Mesenchymal stem cell (in vitro differentiated cells and primary cell): Measurements from ENCODE around the gene GPX4.
A peak's percentile ranks its signal among the peaks of the same experiment; 100 is the strongest.

Experiments
- DNase-seq: peaks from one replicate; pipeline ENCODE4 v3.0.0-alpha.2; 2013
- H2AFZ ChIP-seq: one replicate; pipeline ENCODE4 v1.6.1; 2013; ENCODE audit warnings: low read depth, mild to moderate bottlenecking, control low read depth, inconsistent platforms, low read length, moderate library complexity
- H2AK5ac ChIP-seq: 2 replicates; pipeline ENCODE4 v1.6.1; 2013; ENCODE audit warnings: low read length, moderate library complexity, mild to moderate bottlenecking, inconsistent platforms; ENCODE audit not compliant: severe bottlenecking
- H2BK120ac ChIP-seq: one replicate; pipeline ENCODE4 v1.6.1; 2013; ENCODE audit warnings: low read depth, mild to moderate bottlenecking, inconsistent platforms, low read length, moderate library complexity
- H2BK12ac ChIP-seq, 2 experiments: one replicate each; pipeline ENCODE4 v1.6.1; 2013; ENCODE audit warnings: inconsistent platforms in 2 of 2, low read length in 2 of 2, mild to moderate bottlenecking in 2 of 2, moderate library complexity in 2 of 2, control low read depth in 1 of 2
- H2BK15ac ChIP-seq: one replicate; pipeline ENCODE4 v1.6.1; 2013; ENCODE audit warnings: mild to moderate bottlenecking, low read depth, inconsistent platforms; ENCODE audit not compliant: poor library complexity, severe bottlenecking
- H2BK5ac ChIP-seq: 2 replicates; pipeline ENCODE4 v1.6.1; 2013; ENCODE audit warnings: low read depth, mild to moderate bottlenecking, low read length, control low read depth, inconsistent platforms; ENCODE audit not compliant: poor library complexity, severe bottlenecking
- H3K14ac ChIP-seq, 2 experiments: one replicate each; pipeline ENCODE4 v1.6.1; 2013; ENCODE audit warnings: inconsistent platforms in 2 of 2, low read length in 2 of 2, control low read depth in 1 of 2, mild to moderate bottlenecking in 1 of 2, moderate library complexity in 1 of 2
- H3K18ac ChIP-seq, 2 experiments: one replicate each; pipeline ENCODE4 v1.6.1; 2013; ENCODE audit warnings: inconsistent platforms in 2 of 2, low read length in 2 of 2, control low read depth in 1 of 2, low read depth in 1 of 2, mild to moderate bottlenecking in 1 of 2
- H3K23ac ChIP-seq, 2 experiments: one replicate each; pipeline ENCODE4 v1.6.1; 2013; ENCODE audit warnings: inconsistent platforms in 2 of 2, low read length in 2 of 2, mild to moderate bottlenecking in 2 of 2, moderate library complexity in 2 of 2, control low read depth in 1 of 2
- H3K27ac ChIP-seq: 2 replicates; pipeline ENCODE4 v1.5.1; 2013; ENCODE audit warnings: mild to moderate bottlenecking, moderate library complexity, low read length, control low read depth, inconsistent platforms; ENCODE audit not compliant: poor library complexity, severe bottlenecking
- H3K27me3 ChIP-seq, 2 experiments: 2 replicates each; pipeline versions ENCODE4 v1.6.1 to v1.7.0; 2013; ENCODE audit warnings: low read length in 2 of 2, mild to moderate bottlenecking in 2 of 2, moderate library complexity in 2 of 2, control low read depth in 1 of 2, inconsistent platforms in 1 of 2; ENCODE audit not compliant: control insufficient read depth in 1 of 2, insufficient read depth in 1 of 2
- H3K36me3 ChIP-seq, 2 experiments: 2 replicates each; pipeline versions ENCODE4 v1.6.1 to v1.7.0; 2013; ENCODE audit warnings: low read length in 2 of 2, control low read depth in 1 of 2, inconsistent platforms in 1 of 2, low read depth in 1 of 2, mild to moderate bottlenecking in 1 of 2; ENCODE audit not compliant: insufficient read depth in 2 of 2, control insufficient read depth in 1 of 2
- H3K4ac ChIP-seq, 2 experiments: one replicate each; pipeline ENCODE4 v1.6.1; 2013; ENCODE audit warnings: inconsistent platforms in 2 of 2, low read length in 2 of 2, mild to moderate bottlenecking in 2 of 2, moderate library complexity in 2 of 2, control low read depth in 1 of 2, low read depth in 1 of 2
- H3K4me1 ChIP-seq: 2 replicates; pipeline ENCODE4 v1.6.1; 2013; ENCODE audit warnings: low read depth, low read length, control low read depth; ENCODE audit not compliant: control insufficient read depth, insufficient read depth
- H3K4me2 ChIP-seq: 2 replicates; pipeline ENCODE4 v1.6.1; 2013; ENCODE audit warnings: low read length, mild to moderate bottlenecking, inconsistent platforms; ENCODE audit not compliant: poor library complexity, severe bottlenecking
- H3K4me3 ChIP-seq, 2 experiments: 2 replicates each; pipeline versions ENCODE4 v1.5.1 to v1.7.0; 2013; ENCODE audit warnings: low read length in 2 of 2, mild to moderate bottlenecking in 2 of 2, control low read depth in 1 of 2, low read depth in 1 of 2; ENCODE audit not compliant: insufficient read depth in 1 of 2
- H3K79me1 ChIP-seq: replicated peaks from 2 replicates; pipeline ENCODE4 v1.6.1; 2013; ENCODE audit warnings: mild to moderate bottlenecking, control low read depth, low read length, inconsistent platforms; ENCODE audit not compliant: poor library complexity, severe bottlenecking
- H3K9ac ChIP-seq: 2 replicates; pipeline ENCODE4 v1.7.0; 2013; ENCODE audit warnings: mild to moderate bottlenecking, low read length, moderate library complexity
- H3K9me3 ChIP-seq: 2 replicates; pipeline ENCODE4 v1.7.0; 2013; ENCODE audit warnings: mild to moderate bottlenecking, low read length; ENCODE audit not compliant: control insufficient read depth
- H4K8ac ChIP-seq: one replicate; pipeline ENCODE4 v1.6.1; 2013; ENCODE audit warnings: inconsistent platforms, mild to moderate bottlenecking, low read length, moderate library complexity
- H4K91ac ChIP-seq: one replicate; pipeline ENCODE4 v1.6.1; 2013; ENCODE audit warnings: mild to moderate bottlenecking, low read length, inconsistent platforms
- WGBS: methylation state at CpG from one replicate; pipeline ENCODE4 v1.1.7; 2013; ENCODE audit warnings: mixed read lengths; 5-methylcytosine and 5-hydroxymethylcytosine counted together

GPX4 gene

GRCh38 chr19:1069009-1069779, 34.6 kb upstream of the GPX4 start:
- Histone ChIP-seq H3K14ac (no peak overlapping the region), H2BK5ac (no peak overlapping the region), H3K4me1 (peaks cover 39% of the 10 kb centered on the region), H4K91ac (no peak overlapping the region), H2AFZ (no peak overlapping the region), H2BK15ac (no peak overlapping the region), H3K79me1 (no peaks in the 10 kb centered on the region), H4K8ac (peak overlapping the region; percentile 22), H3K4me3 (no peak overlapping the region), H3K4me2 (no peak overlapping the region), H2BK12ac (no peak overlapping the region), H2BK120ac (no peak overlapping the region), H3K36me3 (no peaks in the 10 kb centered on the region), H3K27ac (no peak overlapping the region), H3K4ac (no peak overlapping the region), H2AK5ac (no peak overlapping the region), H3K9ac (no peak overlapping the region), H3K9me3 (no peaks in the 10 kb centered on the region), H3K27me3 (peaks cover 50 to 79% of the 10 kb centered on the region in 2 experiments), H3K23ac (no peak overlapping the region), H3K18ac (no peak overlapping the region)
- DNase-seq, result no peak
- 84% methylated on average over 25 of the region's 25 CpGs for WGBS

GRCh38 chr19:1070576-1070930, 33.2 kb upstream of the GPX4 start:
- Histone ChIP-seq H3K18ac (peak overlapping the region in 1 of 2 experiments; percentile 2), H3K14ac (no peak overlapping the region), H2AFZ (no peak overlapping the region), H4K8ac (no peak overlapping the region), H3K4me1 (peaks cover 30% of the 10 kb centered on the region), H3K4me2 (no peak overlapping the region), H3K9ac (no peak overlapping the region), H3K23ac (peak overlapping the region in 1 of 2 experiments; percentile 32), H2BK12ac (no peak overlapping the region), H3K27ac (no peak overlapping the region), H4K91ac (no peak overlapping the region), H2BK120ac (no peak overlapping the region), H3K79me1 (no peaks in the 10 kb centered on the region), H3K4ac (no peak overlapping the region), H3K36me3 (no peaks in the 10 kb centered on the region), H2BK15ac (no peak overlapping the region), H3K4me3 (no peak overlapping the region), H3K27me3 (peaks cover 50 to 69% of the 10 kb centered on the region in 2 experiments), H3K9me3 (no peaks in the 10 kb centered on the region), H2BK5ac (no peak overlapping the region), H2AK5ac (no peak overlapping the region)
- 21% methylated on average over 21 of the region's 21 CpGs for WGBS
- DNase-seq, result no peak

DNA sequence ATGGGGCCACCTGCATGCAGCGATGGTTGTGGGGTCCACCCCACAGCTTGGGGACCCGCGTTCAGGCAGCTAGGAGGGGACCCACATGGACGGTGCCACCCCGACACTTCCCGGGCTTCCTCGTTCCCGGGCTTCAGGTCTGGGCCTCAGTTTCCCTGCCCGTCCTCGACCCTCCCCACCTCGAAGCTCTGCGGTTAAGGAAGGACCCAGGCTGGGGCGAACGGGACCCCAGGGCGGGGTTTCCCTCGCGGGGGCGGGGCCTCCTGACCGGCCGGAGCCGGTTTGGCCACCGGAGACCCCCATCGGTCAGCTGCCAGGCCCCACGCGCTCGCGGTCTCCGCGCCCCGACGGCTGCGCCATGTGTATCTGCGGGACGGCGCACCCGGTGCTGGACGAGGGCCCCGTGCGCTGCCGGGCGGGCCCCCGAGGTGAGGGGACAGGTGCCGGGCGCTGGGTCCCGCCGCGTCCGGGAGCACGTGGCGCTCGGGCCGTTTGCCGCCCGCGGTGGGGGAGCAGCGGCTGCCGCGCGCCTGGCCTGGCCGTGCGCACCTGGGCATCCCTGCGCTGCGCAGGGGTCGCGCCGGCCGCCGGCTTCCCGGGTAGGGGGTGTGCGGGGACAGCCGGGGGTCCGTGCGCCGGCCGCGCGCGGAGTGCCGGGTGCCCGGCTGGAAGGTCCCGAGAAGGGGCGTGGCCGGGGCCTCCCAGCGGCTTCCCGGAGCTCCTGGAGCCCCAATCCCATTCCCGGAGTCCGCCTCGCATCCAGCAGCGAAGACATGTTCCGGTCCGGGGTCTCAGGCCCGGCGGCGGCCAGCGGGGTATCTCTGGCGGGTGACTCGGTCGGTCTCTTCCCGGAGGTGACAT, 32.6 kb upstream of the GPX4 start:
- DNase-seq, result no peak
- H3K36me3 ChIP-seq, result no peaks in the 10 kb centered on the region
- H4K91ac ChIP-seq, result no peak overlapping the region
- H2AK5ac ChIP-seq, result no peak overlapping the region
- no peak overlapping the region for H2BK15ac ChIP-seq
- no peak overlapping the region for H3K9ac ChIP-seq
- WGBS, result 3% methylated on average over 82 of the region's 99 CpGs
- no peak overlapping the region for H2BK12ac ChIP-seq
- H3K4ac ChIP-seq, result no peak overlapping the region
- no peak overlapping the region for H2BK120ac ChIP-seq
- peak overlapping the region; percentile 14 to 47 for H3K4me3 ChIP-seq
- peaks cover 25% of the 10 kb centered on the region for H3K4me1 ChIP-seq
- no peak overlapping the region for H2BK5ac ChIP-seq
- H3K18ac ChIP-seq, result peak overlapping the region in 1 of 2 experiments; percentile 2
- peak overlapping the region; percentile 52 for H3K4me2 ChIP-seq
- H4K8ac ChIP-seq, result no peak overlapping the region
- H3K27me3 ChIP-seq, result peaks cover 49 to 63% of the 10 kb centered on the region in 2 experiments
- no peaks in the 10 kb centered on the region for H3K79me1 ChIP-seq
- H3K9me3 ChIP-seq, result no peaks in the 10 kb centered on the region
- H3K23ac ChIP-seq, result peak overlapping the region in 1 of 2 experiments; percentile 32
- H2AFZ ChIP-seq, result no peak overlapping the region
- no peak overlapping the region for H3K27ac ChIP-seq
- H3K14ac ChIP-seq, result no peak overlapping the region

GRCh38 chr19:1072371-1073015, 31.3 kb upstream of the GPX4 start:
- Histone ChIP-seq H3K27me3 (peaks cover 41 to 52% of the 10 kb centered on the region in 2 experiments), H2AK5ac (no peak overlapping the region), H3K9me3 (no peaks in the 10 kb centered on the region), H2BK5ac (no peak overlapping the region), H4K8ac (no peak overlapping the region), H3K36me3 (no peaks in the 10 kb centered on the region), H3K4ac (no peak overlapping the region), H4K91ac (no peak overlapping the region), H3K18ac (no peak overlapping the region), H3K4me1 (peaks cover 18% of the 10 kb centered on the region), H3K9ac (no peak overlapping the region), H2BK120ac (no peak overlapping the region), H2BK15ac (no peak overlapping the region), H3K14ac (no peak overlapping the region), H3K27ac (no peak overlapping the region), H3K4me2 (no peak overlapping the region), H3K4me3 (no peak overlapping the region), H2AFZ (no peak overlapping the region), H3K23ac (no peak overlapping the region), H3K79me1 (no peaks in the 10 kb centered on the region), H2BK12ac (no peak overlapping the region)
- 90% methylated on average over 6 of the region's 11 CpGs for WGBS
- DNase-seq, result no peak
